Aorta (tissue), 5 donors: ENCODE measurements around the gene ERI3. TPM values are rescaled to one million over a fixed set of nuclear protein-coding genes. Genes with fewer than 3 reads are reported as not detected.
A peak's percentile ranks its signal among the peaks of the same experiment; 100 is the strongest.

Experiments
- ATAC-seq: fragments of 200-7000 bp; cut with Tn5 transposase; one replicate; pipeline ENCODE4 v1.9.1; 2022; ENCODE audit warnings: moderate library complexity; ENCODE audit not compliant: low FRiP score
- DNase-seq, 2 donors: peaks; one replicate each; pipeline ENCODE4 v3.0.0-alpha.2; 2020
- H3K27ac ChIP-seq, 2 donors: one replicate each; pipeline ENCODE4 v1.5.1; 2013; ENCODE audit warnings: low read length in 2 of 2, mild to moderate bottlenecking in 2 of 2, moderate library complexity in 2 of 2, control low read depth in 1 of 2, inconsistent platforms in 1 of 2, low read depth in 1 of 2
- H3K27me3 ChIP-seq, 2 donors: one replicate each; pipeline ENCODE4 v1.6.1; 2013; ENCODE audit warnings: control low read depth in 1 of 2, low read length in 1 of 2, mild to moderate bottlenecking in 1 of 2, moderate library complexity in 1 of 2; ENCODE audit not compliant: insufficient read depth in 2 of 2, control insufficient read depth in 1 of 2
- H3K36me3 ChIP-seq, 2 donors: one replicate each; pipeline ENCODE4 v1.6.1; 2013; ENCODE audit warnings: control low read depth in 1 of 2, low read length in 1 of 2, mild to moderate bottlenecking in 1 of 2; ENCODE audit not compliant: insufficient read depth in 2 of 2, control insufficient read depth in 1 of 2
- H3K4me1 ChIP-seq, 2 donors: one replicate each; pipeline ENCODE4 v1.6.1; 2013; ENCODE audit warnings: low read length in 2 of 2, control low read depth in 1 of 2, mild to moderate bottlenecking in 1 of 2, moderate library complexity in 1 of 2; ENCODE audit not compliant: insufficient read depth in 2 of 2, control insufficient read depth in 1 of 2
- H3K4me3 ChIP-seq, 2 donors: one replicate each; pipeline ENCODE4 v1.5.1; 2013; ENCODE audit warnings: low read length in 2 of 2, control low read depth in 1 of 2, mild to moderate bottlenecking in 1 of 2
- H3K9me3 ChIP-seq: one replicate; pipeline ENCODE4 v1.6.1; 2013; ENCODE audit warnings: mild to moderate bottlenecking, low read length; ENCODE audit not compliant: control insufficient read depth
- WGBS, 2 donors: extraction: QIAGEN DNeasy Blood & Tissue Kit; methylation state at CpG; one replicate each; pipeline ENCODE4 v1.1.7; 2013; 5-methylcytosine and 5-hydroxymethylcytosine counted together
- intact Hi-C, 2 donors: fragments of 100-400 bp; cut with DNase I; formaldehyde crosslinking; loops; one replicate each; pipeline versions ENCODE4 v1.14.2 to v1.15.0; 2022
- polyA plus RNA-seq, 2 donors: library from polyadenylated mRNA; stranded (reverse); fragments of 200-250 nt; gene quantifications; one replicate each; pipeline ENCODE4 v1.2.3, GENCODE V29; 2013
- total RNA-seq, 2 donors: library from RNA; stranded (reverse); fragmentation: NEBNext Ultra II Directional; extraction: Animal tissue kit (Norgen Biotek cat#: 25700); gene quantifications; one replicate each; pipeline ENCODE4 v1.2.1, GENCODE V29; 2021
- donor health status: healthy with polysubstance abuse.
- donor health status: Bipolar disorder and iron deficiency.
- donor health status: DM: no; HTN: no; CAD: no.
- donor health status: DM: no; HTN: no; CAD: no.
- donor health status: DM: yes; HTN: yes; CAD: no.

Gene ERI3
- total and polyA plus RNA-seq, 4 donors = 31.4 to 55.2 (median 44.9) TPM

- ATAC-seq (no peak), DNase-seq (no peak)
- no peak overlapping the region for H3K27ac ChIP-seq
- H3K4me3 ChIP-seq = no peak overlapping the region
- no peaks in the 10 kb centered on the region for H3K9me3 ChIP-seq
- WGBS, 2 donors = 45 to 46% methylated on average over 1 of the region's 1 CpG
- H3K4me1 ChIP-seq = no peaks in the 10 kb centered on the region
- no peaks in the 10 kb centered on the region for H3K27me3 ChIP-seq
- H3K36me3 ChIP-seq = peaks cover 2 to 12% of the 10 kb centered on the region in 2 donors
- intact Hi-C loops = loop anchor here in 1 of 2 donors (5.0 kb wide), 1 partner anchor 36 kb away; no protein-coding TSS in a partner anchor
These were observed 38.8 kb downstream of the ERI3 start for GRCh38 chr1:44316231-44316759.

GRCh38 chr1:44315521-44315920, 39.5 kb downstream of the ERI3 start:
- H3K27ac ChIP-seq = no peak overlapping the region
- DNase-seq (no peak), ATAC-seq (no peak)
- H3K4me3 ChIP-seq = no peak overlapping the region
- peaks cover 2 to 12% of the 10 kb centered on the region in 2 donors for H3K36me3 ChIP-seq
- H3K27me3 ChIP-seq = no peaks in the 10 kb centered on the region
- no peaks in the 10 kb centered on the region for H3K9me3 ChIP-seq
- no peaks in the 10 kb centered on the region for H3K4me1 ChIP-seq
- intact Hi-C loops = loop anchor here in 1 of 2 donors (5.0 kb wide), 1 partner anchor 37 kb away; no protein-coding TSS in a partner anchor

GRCh38 chr1:44314452-44314851, 40.6 kb downstream of the ERI3 start:
- WGBS, 2 donors = 63 to 64% methylated on average over 5 of the region's 5 CpGs
- DNase-seq (no peak), ATAC-seq (no peak)
- H3K36me3 ChIP-seq = peaks cover 2 to 10% of the 10 kb centered on the region in 2 donors
- H3K4me3 ChIP-seq = no peak overlapping the region
- H3K9me3 ChIP-seq = no peaks in the 10 kb centered on the region
- H3K4me1 ChIP-seq = no peaks in the 10 kb centered on the region
- H3K27me3 ChIP-seq = no peaks in the 10 kb centered on the region
- intact Hi-C loops = no loop called here
- H3K27ac ChIP-seq = no peak overlapping the region

GRCh38 chr1:44313265-44313918, 41.7 kb downstream of the ERI3 start:
- intact Hi-C loops = no loop called here

GRCh38 chr1:44312399-44313196, 42.5 kb downstream of the ERI3 start:
- no peaks in the 10 kb centered on the region for H3K4me1 ChIP-seq
- intact Hi-C loops = no loop called here
- H3K9me3 ChIP-seq = no peaks in the 10 kb centered on the region
- DNase-seq (no peak), ATAC-seq (peak; percentile 62)
- H3K36me3 ChIP-seq = peaks cover 2 to 12% of the 10 kb centered on the region in 2 donors
- no peak overlapping the region for H3K4me3 ChIP-seq
- WGBS, 2 donors = 75 to 78% methylated on average over 10 of the region's 10 CpGs
- H3K27ac ChIP-seq = no peak overlapping the region
- H3K27me3 ChIP-seq = no peaks in the 10 kb centered on the region

More at GRCh38 chr1:44313265-44313918, 41.7 kb downstream of the ERI3 start:
- H3K27me3 ChIP-seq = no peaks in the 10 kb centered on the region
- peaks cover 2 to 10% of the 10 kb centered on the region in 2 donors for H3K36me3 ChIP-seq
- 90 to 93% methylated on average over 3 of the region's 3 CpGs for WGBS, 2 donors
- DNase-seq (no peak), ATAC-seq (no peak)
- no peak overlapping the region for H3K4me3 ChIP-seq
- H3K9me3 ChIP-seq = no peaks in the 10 kb centered on the region
- no peaks in the 10 kb centered on the region for H3K4me1 ChIP-seq
- no peak overlapping the region for H3K27ac ChIP-seq

GRCh38 chr1:44310006-44310405, 45.1 kb downstream of the ERI3 start:
- 97 to 98% methylated on average over 3 of the region's 3 CpGs for WGBS, 2 donors
- H3K36me3 ChIP-seq = peaks cover 6 to 22% of the 10 kb centered on the region in 2 donors
- H3K27ac ChIP-seq = no peak overlapping the region
- no peaks in the 10 kb centered on the region for H3K9me3 ChIP-seq
- H3K27me3 ChIP-seq = no peaks in the 10 kb centered on the region
- intact Hi-C loops = no loop called here
- no peak overlapping the region for H3K4me3 ChIP-seq
- ATAC-seq = no peak
- H3K4me1 ChIP-seq = no peaks in the 10 kb centered on the region
- no peak for DNase-seq

GRCh38 chr1:44305962-44306422, 49.1 kb downstream of the ERI3 start:
- peaks cover 5 to 16% of the 10 kb centered on the region in 2 donors for H3K36me3 ChIP-seq
- no peaks in the 10 kb centered on the region for H3K4me1 ChIP-seq
- no peak for ATAC-seq
- H3K9me3 ChIP-seq = no peaks in the 10 kb centered on the region
- WGBS, 2 donors = 81 to 83% methylated on average over 12 of the region's 12 CpGs
- no peak overlapping the region for H3K4me3 ChIP-seq
- no peak overlapping the region for H3K27ac ChIP-seq
- intact Hi-C loops = no loop called here
- no peaks in the 10 kb centered on the region for H3K27me3 ChIP-seq
- no peak for DNase-seq

- Histone ChIP-seq H3K9me3 (no peaks in the 10 kb centered on the region), H3K27me3 (no peaks in the 10 kb centered on the region), H3K4me1 (no peaks in the 10 kb centered on the region), H3K27ac (no peak overlapping the region), H3K4me3 (no peak overlapping the region), H3K36me3 (peaks cover 5 to 15% of the 10 kb centered on the region in 2 donors)
- DNase-seq = no peak
- intact Hi-C loops = no loop called here
- ATAC-seq = no peak
- 92 to 95% methylated on average over 1 of the region's 1 CpG for WGBS, 2 donors
These were observed 51.5 kb downstream of the ERI3 start for GRCh38 chr1:44303532-44303931.
